GM12892 (cell line): ENCODE data around the gene RGS10.

ENCODE experiments used
- POLR2AphosphoS5 ChIP-seq: IDR thresholded peaks from 2 replicates; pipeline ENCODE4 v1.6.1; 2011; ENCODE audit warnings: low read depth, low read length, control low read depth
- TAF1 ChIP-seq: IDR thresholded peaks from 2 replicates; pipeline ENCODE4 v1.6.1; 2011; ENCODE audit warnings: low read depth, mild to moderate bottlenecking, control low read depth, low read length, borderline replicate concordance

DNA sequence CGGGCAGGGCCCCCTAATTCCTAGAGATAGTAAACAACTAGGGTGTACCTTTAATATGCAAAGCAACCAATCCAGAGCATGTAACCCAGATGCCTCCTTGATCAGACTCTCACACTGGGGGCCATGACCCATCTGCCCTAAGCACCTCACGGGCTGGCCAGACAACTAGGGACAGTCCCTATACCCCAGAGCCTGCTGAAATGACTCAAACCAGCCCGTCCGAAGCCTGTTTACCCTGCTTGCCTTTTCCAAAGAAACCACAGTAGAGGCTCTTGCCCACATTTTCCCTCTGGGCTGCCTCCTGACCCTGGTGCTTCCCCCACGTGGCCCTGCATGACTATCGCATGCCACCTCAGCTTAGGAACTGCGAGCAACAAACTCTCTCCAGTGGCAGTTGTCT, 46.2 kb downstream of the RGS10 start:
- TF ChIP-seq POLR2AphosphoS5, result 0 out of 2 replicates have a peak, but pooled peaks have one; percentile 22
- no peak for TF ChIP-seq TAF1
